ENCODE measurements around the gene BEGAIN.

The BEGAIN gene

DNA sequence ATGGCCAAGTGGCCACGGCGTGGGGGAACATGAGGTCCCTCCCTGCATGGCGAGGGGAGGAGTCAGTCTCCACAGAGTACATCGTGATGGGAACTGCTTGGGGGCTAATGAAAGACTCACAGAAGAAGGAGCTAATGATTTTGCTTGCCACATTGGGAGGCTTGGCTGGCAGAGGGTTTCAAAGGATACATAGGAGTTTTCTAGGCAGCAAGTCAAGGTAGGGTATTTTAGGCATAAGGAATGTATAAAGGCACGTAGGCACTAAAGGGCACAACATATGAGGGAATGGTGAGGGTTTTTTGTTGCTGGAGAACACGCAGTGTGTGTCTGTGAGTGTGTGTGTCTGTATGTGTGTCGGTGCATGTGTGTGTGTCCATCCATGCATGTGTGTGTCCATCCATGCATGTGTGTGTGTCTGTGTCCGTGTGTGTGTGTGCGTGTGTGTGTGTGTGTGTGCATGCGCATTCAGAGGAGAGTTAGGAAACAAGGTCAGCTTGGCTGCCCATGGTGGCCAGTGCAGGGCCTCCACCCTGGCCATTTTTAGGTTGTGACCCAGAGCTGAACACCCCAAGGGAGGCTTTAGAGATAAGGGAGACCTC is 84.5 kb downstream of the BEGAIN start:
- no peak for DNase-seq

DNA sequence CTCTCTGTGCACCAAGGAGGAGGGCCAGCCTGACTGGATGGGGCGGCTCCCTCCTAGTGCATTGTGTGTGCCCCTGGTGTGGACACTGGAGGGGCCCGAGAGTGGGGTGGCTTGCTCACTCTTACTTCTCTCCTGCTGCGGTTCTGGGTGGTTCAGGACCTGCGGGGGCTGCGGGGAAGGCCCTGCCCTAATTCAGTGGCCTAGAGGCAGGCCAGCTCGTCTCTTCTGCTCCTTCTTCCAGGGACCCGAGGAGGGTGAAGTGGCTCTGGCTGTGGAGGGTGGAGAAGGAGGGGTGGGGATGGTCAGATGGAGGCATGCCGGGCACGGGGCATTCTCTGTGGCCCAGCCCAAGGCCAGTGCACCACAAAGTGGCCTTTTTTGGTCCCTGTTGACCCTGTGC is 87.1 kb downstream of the BEGAIN start:
- no peak for DNase-seq

DNA sequence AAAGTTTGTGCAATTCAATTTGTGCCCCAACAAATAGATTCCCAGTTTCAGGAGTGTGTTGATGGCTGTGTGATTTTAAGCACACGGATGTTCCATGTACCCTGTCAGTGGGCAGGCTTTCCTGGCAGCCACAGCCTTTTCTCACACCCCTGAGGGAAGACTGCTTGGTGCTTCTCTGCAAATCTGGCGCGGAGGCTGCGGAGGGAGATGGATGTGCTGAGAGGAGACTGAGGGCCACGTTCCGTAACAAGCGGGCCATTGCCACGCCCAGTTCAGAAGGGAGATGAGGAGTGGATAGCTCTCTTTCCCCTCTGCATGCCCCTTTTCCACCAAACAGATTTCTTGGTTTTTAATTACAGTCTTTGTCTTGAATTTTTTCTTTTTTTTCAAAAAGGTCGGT is 89.1 kb downstream of the BEGAIN start:
- DNase-seq: peak; percentile 43

DNA sequence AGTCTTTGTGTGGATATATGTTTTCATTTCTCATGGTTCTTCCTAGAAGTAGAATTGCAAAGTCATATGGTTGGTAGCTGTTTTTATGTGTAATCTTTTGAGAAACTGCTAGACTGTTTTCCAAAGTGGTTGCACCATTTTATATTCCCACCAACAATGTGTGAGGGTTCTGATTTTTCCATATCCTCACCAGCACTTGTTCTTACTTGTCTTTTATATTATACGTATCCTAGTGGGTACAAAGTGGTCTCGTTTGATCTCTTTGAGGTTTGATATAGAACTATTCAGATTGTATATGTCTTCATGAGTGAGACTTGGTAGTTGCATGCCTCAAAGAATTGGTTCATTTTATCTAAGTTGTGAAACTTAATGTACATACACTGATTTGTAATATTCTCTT is 91.3 kb downstream of the BEGAIN start:
- DNase-seq: no peak

DNA sequence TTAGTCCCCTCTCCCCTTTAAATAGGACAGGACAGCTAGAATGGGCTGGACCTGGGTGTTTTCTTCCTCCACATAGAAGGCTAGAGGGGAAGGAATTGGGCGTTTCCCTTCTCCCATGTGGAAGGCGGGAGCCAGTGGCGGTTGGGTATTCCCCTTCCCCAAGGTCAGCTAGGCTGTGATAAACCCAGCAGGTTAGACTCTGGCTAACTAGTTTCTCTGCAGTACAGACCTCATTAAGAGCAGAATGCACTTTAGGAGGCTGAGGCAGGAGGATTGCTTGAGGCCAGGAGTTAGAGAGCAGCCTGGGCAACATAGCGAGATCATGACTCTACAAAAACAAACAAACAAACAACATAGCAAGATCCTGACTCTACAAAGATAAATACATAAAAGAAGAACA is 92.6 kb downstream of the BEGAIN start:
- DNase-seq: no peak

DNA sequence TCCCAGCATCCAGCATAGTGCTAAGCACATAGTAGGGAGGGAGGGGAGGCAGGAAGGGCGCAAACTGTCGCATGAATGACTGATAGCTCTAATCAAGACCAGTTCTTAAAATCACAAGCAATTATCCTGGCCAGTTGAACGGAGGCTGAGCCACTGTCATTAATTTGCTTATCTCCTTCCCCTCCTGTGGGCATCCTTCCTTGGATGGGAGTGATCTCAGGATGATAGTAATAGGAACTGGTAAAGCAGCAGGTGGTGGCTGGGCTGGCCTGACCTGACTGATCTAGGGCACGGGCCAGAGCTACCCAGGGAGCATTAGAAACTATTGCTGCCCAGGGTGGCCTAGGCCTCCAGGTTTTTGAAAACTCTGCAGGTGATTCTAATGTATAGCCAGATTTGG is 97.0 kb downstream of the BEGAIN start:
- no peak for DNase-seq

DNA sequence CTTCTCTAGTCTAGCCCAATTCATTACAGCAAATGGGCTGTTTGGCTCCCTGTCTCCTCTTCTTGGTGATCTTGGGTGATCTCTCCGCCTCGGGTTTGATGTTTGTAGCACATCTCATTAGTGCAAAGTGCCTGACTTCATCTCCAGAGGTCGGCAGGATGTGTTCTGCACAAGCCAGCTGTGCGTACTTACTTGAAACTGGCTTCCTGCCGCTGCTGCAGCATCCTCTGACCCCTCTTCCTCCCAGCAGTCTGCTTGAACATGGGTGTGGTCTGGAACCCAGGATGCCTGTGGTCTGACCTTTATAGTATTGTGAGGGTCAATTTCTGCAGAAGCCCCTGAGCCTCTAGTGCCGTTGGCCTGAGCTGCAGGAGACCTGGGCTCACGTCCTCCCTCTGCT is 99.2 kb downstream of the BEGAIN start:
- DNase-seq: no peak

DNA sequence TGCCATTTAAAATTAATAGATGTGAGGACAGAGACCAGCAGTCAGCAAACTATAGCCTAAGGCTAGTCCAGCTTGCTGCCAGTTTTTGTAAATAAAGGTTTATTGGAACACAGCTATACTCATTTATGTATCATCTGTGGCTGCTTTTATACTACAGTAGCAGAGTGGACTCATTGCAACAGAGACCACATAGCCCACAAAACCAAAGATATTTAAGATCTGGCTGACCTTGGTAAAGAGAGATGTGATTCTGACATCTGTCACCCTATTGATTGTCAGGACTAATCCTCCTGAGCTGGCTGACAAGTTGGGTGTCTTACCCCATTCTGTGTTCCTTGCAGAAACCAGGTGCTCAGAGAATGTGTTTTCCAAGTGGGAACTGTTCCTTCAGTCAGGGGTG is 99.9 kb downstream of the BEGAIN start:
- DNase-seq: no peak
